ENCODE measurements around the gene PNCK.

The PNCK gene

DNA sequence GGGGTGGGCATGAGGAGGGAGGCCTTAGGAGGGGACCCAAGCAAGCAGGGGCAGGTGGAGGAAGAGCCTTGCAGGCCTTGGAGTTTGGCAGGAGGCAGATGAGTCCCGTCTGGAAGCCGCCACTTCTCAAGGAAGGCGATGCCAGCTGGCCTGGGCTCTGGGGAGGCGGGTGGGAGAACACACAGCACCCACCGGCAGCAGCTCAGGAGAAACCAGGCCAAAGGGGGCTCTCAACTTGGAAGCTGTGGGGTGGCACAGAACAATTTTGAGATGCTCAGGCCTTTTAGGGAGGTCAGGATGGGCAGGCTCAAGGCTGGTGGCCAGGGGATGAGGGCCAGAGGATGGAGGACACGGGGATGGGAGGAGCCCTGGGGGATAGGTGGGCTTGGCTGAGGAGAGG is 38.2 kb downstream of the PNCK start:
- Histone ChIP-seq H3K9ac (ENCODE audit: low read depth in 1 of 2, low read length in 2 of 2) (no peak overlapping the region), H3K9me3 (ENCODE audit: control insufficient read depth in 2 of 2, low read length in 2 of 2) (peaks cover 0 to 5% of the 10 kb centered on the region in 2 donors), H3K36me3 (ENCODE audit: control insufficient read depth in 2 of 2, insufficient read depth in 2 of 2, low read length in 2 of 2) (no peaks in the 10 kb centered on the region), H3K4me3 (ENCODE audit: low read length in 2 of 2) (no peak overlapping the region), H3K4me1 (ENCODE audit: control insufficient read depth in 2 of 2, insufficient read depth in 2 of 2, low read length in 2 of 2) (no peaks in the 10 kb centered on the region), H3K27me3 (ENCODE audit: control insufficient read depth in 2 of 2, insufficient read depth in 2 of 2, low read length in 2 of 2) (peaks cover 3 to 5% of the 10 kb centered on the region in 2 donors), H3K27ac (ENCODE audit: low read depth in 2 of 2, low read length in 2 of 2) (no peak overlapping the region)

DNA sequence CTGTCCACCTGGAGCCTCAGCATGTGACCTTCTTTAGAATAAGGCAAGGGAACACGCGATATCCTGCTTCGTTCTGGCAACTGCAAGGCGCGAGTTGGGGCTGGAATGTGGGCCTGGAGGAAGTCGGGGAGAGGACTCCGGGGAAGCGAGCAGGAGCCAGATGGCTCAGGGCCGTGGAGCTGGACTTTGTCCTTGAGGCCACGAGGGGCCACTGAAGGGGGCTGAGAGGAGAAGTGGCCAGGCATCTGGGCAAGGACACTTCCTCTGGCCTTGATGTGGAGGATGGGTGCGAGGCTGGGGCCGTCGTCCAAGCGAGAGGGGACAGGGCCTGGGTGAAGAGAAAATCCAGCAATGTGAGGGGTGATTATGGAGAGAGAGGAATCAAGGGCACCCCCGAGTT is 38.8 kb downstream of the PNCK start:
- no peak overlapping the region for H3K27ac ChIP-seq (ENCODE audit: low read depth in 2 of 2, low read length in 2 of 2)
- no peak overlapping the region for H3K9ac ChIP-seq (ENCODE audit: low read depth in 1 of 2, low read length in 2 of 2)
- no peaks in the 10 kb centered on the region for H3K36me3 ChIP-seq (ENCODE audit: control insufficient read depth in 2 of 2, insufficient read depth in 2 of 2, low read length in 2 of 2)
- H3K4me3 ChIP-seq (ENCODE audit: low read length in 2 of 2), result no peak overlapping the region
- peaks cover 0 to 5% of the 10 kb centered on the region in 2 donors for H3K9me3 ChIP-seq (ENCODE audit: control insufficient read depth in 2 of 2, low read length in 2 of 2)
- peaks cover 0 to 3% of the 10 kb centered on the region in 2 donors for H3K27me3 ChIP-seq (ENCODE audit: control insufficient read depth in 2 of 2, insufficient read depth in 2 of 2, low read length in 2 of 2)
- no peaks in the 10 kb centered on the region for H3K4me1 ChIP-seq (ENCODE audit: control insufficient read depth in 2 of 2, insufficient read depth in 2 of 2, low read length in 2 of 2)

DNA sequence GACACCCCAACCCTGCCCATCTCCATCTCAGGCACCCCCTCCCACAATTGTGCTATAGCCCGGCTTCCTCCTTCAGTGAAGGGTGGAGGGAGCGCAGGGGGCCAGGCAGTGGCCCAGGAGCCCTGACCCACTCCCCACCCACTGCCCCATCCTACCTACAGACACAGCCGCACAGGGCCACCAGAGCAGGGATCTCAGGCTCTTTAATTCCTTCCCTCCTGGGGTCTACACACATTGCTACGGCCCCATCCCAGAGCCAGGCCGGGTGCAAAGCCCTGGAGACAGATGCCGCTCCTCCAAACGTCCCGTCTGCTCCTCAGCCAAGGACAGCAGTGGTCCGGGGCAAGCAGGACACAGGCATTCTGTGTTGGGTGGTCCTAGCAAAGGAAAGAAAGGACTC is 39.4 kb downstream of the PNCK start:
- Histone ChIP-seq H3K9ac (ENCODE audit: low read depth in 1 of 2, low read length in 2 of 2) (no peak overlapping the region), H3K36me3 (ENCODE audit: control insufficient read depth in 2 of 2, insufficient read depth in 2 of 2, low read length in 2 of 2) (no peaks in the 10 kb centered on the region), H3K9me3 (ENCODE audit: control insufficient read depth in 2 of 2, low read length in 2 of 2) (peaks cover 0 to 5% of the 10 kb centered on the region in 2 donors), H3K27ac (ENCODE audit: low read depth in 2 of 2, low read length in 2 of 2) (no peak overlapping the region), H3K4me1 (ENCODE audit: control insufficient read depth in 2 of 2, insufficient read depth in 2 of 2, low read length in 2 of 2) (no peaks in the 10 kb centered on the region), H3K4me3 (ENCODE audit: low read length in 2 of 2) (no peak overlapping the region), H3K27me3 (ENCODE audit: control insufficient read depth in 2 of 2, insufficient read depth in 2 of 2, low read length in 2 of 2) (peaks cover 0 to 3% of the 10 kb centered on the region in 2 donors)

DNA sequence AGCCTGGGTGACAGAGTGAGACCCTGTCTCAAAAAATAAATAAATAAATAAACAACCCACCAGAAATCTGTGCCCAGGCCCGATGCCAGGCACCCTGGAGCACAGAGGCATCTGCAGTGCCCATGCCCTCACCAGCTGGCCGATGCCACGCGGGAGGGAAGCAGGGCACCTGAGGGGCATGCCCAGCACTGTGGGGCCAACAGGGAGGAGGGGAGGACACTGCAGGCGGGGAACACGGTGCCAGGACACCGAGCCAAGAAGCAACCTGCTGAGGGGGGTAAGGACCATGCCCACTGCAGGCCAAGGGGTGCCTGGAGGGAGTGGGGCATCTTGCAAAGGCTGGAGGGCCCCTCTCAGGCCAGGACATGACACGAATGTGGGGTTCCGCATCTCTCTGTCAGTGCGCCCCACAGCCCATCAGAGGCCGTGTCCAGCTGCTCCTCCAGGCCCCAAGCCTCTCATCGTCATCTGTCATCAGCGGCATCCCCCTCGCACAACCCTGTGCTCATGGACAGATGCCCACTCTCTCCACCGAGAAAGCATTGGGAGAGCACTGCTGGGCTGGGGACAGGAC is 39.9 kb downstream of the PNCK start:
- no peak overlapping the region for H3K27ac ChIP-seq (ENCODE audit: low read depth in 2 of 2, low read length in 2 of 2)
- no peaks in the 10 kb centered on the region for H3K36me3 ChIP-seq (ENCODE audit: control insufficient read depth in 2 of 2, insufficient read depth in 2 of 2, low read length in 2 of 2)
- H3K9me3 ChIP-seq (ENCODE audit: control insufficient read depth in 2 of 2, low read length in 2 of 2), result peaks cover 0 to 5% of the 10 kb centered on the region in 2 donors
- H3K9ac ChIP-seq (ENCODE audit: low read depth in 1 of 2, low read length in 2 of 2), result no peak overlapping the region
- no peak overlapping the region for H3K4me3 ChIP-seq (ENCODE audit: low read length in 2 of 2)
- peaks cover 0 to 3% of the 10 kb centered on the region in 2 donors for H3K27me3 ChIP-seq (ENCODE audit: control insufficient read depth in 2 of 2, insufficient read depth in 2 of 2, low read length in 2 of 2)
- H3K4me1 ChIP-seq (ENCODE audit: control insufficient read depth in 2 of 2, insufficient read depth in 2 of 2, low read length in 2 of 2), result no peaks in the 10 kb centered on the region

DNA sequence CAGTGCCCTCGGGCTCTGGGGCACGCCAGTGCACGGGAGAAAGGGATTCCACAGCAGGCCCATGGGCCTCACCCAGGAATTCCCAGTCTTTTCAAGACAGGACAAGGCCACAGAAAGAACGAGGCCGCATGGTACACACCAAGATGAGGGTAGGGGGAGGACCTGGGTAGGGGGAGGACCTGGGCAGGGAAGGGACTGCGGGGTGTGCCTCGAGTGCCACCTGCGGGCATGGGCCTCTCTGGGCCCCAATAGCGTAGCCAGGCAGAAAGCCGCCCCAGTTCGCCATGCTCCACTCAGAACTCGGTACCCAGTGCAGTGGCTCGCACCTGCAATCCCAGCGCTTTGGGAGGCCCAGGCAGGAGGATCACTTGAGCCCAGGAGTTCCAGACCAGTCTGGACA is 40.6 kb downstream of the PNCK start:
- Histone ChIP-seq H3K9me3 (ENCODE audit: control insufficient read depth in 2 of 2, low read length in 2 of 2) (peaks cover 0 to 5% of the 10 kb centered on the region in 2 donors), H3K27ac (ENCODE audit: low read depth in 2 of 2, low read length in 2 of 2) (no peak overlapping the region), H3K9ac (ENCODE audit: low read depth in 1 of 2, low read length in 2 of 2) (no peak overlapping the region), H3K4me1 (ENCODE audit: control insufficient read depth in 2 of 2, insufficient read depth in 2 of 2, low read length in 2 of 2) (no peaks in the 10 kb centered on the region), H3K27me3 (ENCODE audit: control insufficient read depth in 2 of 2, insufficient read depth in 2 of 2, low read length in 2 of 2) (peaks cover 0 to 3% of the 10 kb centered on the region in 2 donors), H3K4me3 (ENCODE audit: low read length in 2 of 2) (no peak overlapping the region), H3K36me3 (ENCODE audit: control insufficient read depth in 2 of 2, insufficient read depth in 2 of 2, low read length in 2 of 2) (no peaks in the 10 kb centered on the region)

DNA sequence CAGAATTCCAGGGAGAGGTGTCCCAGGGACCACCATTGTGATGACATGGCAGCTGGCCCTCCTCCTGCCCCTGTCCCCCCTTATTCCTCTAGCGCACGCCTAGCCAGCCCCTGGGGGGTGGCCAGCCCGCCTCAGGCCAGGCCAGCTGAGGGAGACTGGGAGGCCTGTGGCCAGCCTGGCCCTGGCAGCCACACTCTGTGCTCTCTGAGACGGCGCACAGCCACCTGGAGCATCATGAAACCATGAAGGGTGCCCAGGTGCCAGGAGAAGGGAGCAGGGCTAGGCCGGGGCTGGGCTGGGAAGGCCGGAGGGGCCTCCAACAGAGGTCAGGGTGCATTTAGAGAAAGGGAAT is 41.0 kb downstream of the PNCK start:
- Histone ChIP-seq H3K4me1 (ENCODE audit: control insufficient read depth in 2 of 2, insufficient read depth in 2 of 2, low read length in 2 of 2) (no peaks in the 10 kb centered on the region), H3K27ac (ENCODE audit: low read depth in 2 of 2, low read length in 2 of 2) (no peak overlapping the region), H3K9me3 (ENCODE audit: control insufficient read depth in 2 of 2, low read length in 2 of 2) (peaks cover 0 to 5% of the 10 kb centered on the region in 2 donors), H3K36me3 (ENCODE audit: control insufficient read depth in 2 of 2, insufficient read depth in 2 of 2, low read length in 2 of 2) (no peaks in the 10 kb centered on the region), H3K27me3 (ENCODE audit: control insufficient read depth in 2 of 2, insufficient read depth in 2 of 2, low read length in 2 of 2) (peaks cover 0 to 3% of the 10 kb centered on the region in 2 donors), H3K4me3 (ENCODE audit: low read length in 2 of 2) (no peak overlapping the region), H3K9ac (ENCODE audit: low read depth in 1 of 2, low read length in 2 of 2) (no peak overlapping the region)

DNA sequence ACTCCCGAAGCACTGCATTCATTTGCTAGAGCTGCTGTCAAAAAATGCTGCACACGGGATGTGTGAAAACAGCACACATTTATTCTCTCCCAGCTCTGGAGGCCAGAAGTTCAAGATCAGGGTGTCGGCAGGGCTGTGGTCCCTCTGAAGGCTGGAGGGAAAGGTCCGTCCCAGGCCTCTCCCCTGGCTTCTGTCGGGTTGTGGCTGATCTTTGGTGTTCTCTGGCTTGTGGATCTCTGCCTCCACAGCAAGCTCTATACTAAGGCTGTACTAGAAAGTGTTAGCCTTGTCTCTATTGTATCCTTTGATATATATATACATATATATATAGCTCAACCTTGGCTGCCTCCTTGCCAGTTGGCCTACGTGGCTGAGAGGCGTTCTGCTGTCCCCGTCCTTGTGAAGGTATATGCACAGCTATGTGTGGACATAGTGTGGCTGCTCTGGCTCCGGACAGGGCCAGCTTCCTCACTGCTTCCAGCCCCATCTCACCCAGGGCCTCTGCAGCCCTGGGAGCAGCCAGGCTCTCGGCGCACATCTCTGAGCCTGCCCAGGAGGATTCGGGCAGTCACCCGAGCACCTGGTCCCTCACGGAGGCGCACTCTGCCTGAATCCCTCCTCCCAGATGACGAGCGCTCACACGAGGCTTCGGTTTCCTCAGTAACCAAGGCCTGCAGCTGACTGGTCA is 41.6 kb downstream of the PNCK start:
- Histone ChIP-seq H3K4me1 (ENCODE audit: control insufficient read depth in 2 of 2, insufficient read depth in 2 of 2, low read length in 2 of 2) (no peaks in the 10 kb centered on the region), H3K4me3 (ENCODE audit: low read length in 2 of 2) (no peak overlapping the region), H3K9ac (ENCODE audit: low read depth in 1 of 2, low read length in 2 of 2) (no peak overlapping the region), H3K36me3 (ENCODE audit: control insufficient read depth in 2 of 2, insufficient read depth in 2 of 2, low read length in 2 of 2) (no peaks in the 10 kb centered on the region), H3K27ac (ENCODE audit: low read depth in 2 of 2, low read length in 2 of 2) (no peak overlapping the region), H3K27me3 (ENCODE audit: control insufficient read depth in 2 of 2, insufficient read depth in 2 of 2, low read length in 2 of 2) (peaks cover 0 to 3% of the 10 kb centered on the region in 2 donors), H3K9me3 (ENCODE audit: control insufficient read depth in 2 of 2, low read length in 2 of 2) (peaks cover 0 to 5% of the 10 kb centered on the region in 2 donors)

DNA sequence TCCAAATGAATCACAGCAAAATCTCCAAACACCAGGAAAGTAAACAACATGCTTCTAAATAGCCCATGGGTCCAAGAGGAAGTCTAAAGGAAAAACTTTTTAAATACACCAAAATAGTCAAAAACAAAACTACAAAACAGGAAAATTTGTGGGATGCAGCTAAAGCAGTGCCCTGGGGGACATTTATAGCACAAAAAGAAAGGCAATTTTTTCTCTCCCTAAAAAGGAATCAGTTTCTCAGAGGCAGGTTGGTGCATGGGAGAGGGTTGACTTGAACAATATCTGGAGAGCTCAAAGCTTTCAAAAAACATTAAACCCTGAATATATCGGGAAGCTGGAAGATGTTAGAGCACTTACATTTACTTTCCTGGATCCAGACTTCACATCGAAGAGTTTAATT is 42.3 kb downstream of the PNCK start:
- H3K36me3 ChIP-seq (ENCODE audit: control insufficient read depth in 2 of 2, insufficient read depth in 2 of 2, low read length in 2 of 2), result no peaks in the 10 kb centered on the region
- H3K27me3 ChIP-seq (ENCODE audit: control insufficient read depth in 2 of 2, insufficient read depth in 2 of 2, low read length in 2 of 2), result peaks cover 0 to 3% of the 10 kb centered on the region in 2 donors

DNA sequence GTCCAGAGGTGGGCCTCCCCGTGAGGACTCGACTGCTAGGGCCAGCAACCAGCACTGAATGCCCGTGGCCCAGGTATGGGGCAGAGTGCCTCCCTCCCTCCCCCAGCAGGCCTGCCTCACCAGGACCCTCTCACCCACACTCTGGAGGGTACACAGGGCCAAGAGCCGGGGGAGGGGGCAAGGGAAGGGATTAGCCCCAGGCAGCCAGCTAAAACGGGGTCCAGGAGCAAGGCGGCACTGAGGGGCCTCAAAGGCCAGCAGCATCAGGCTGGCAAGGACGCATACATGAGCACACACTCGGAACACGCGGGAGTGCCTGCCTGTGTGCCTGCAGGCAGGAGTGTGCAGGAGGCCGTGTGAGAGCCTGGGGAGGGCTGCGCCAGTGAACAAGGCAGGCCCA is 44.9 kb downstream of the PNCK start:
- Histone ChIP-seq H3K27me3 (ENCODE audit: control insufficient read depth in 2 of 2, insufficient read depth in 2 of 2, low read length in 2 of 2) (peaks cover 5 to 6% of the 10 kb centered on the region in 2 donors), H3K9me3 (ENCODE audit: control insufficient read depth in 2 of 2, low read length in 2 of 2) (peaks cover 0 to 5% of the 10 kb centered on the region in 2 donors), H3K27ac (ENCODE audit: low read depth in 2 of 2, low read length in 2 of 2) (no peak overlapping the region), H3K36me3 (ENCODE audit: control insufficient read depth in 2 of 2, insufficient read depth in 2 of 2, low read length in 2 of 2) (no peaks in the 10 kb centered on the region), H3K4me3 (ENCODE audit: low read length in 2 of 2) (no peak overlapping the region), H3K4me1 (ENCODE audit: control insufficient read depth in 2 of 2, insufficient read depth in 2 of 2, low read length in 2 of 2) (no peaks in the 10 kb centered on the region), H3K9ac (ENCODE audit: low read depth in 1 of 2, low read length in 2 of 2) (no peak overlapping the region)

More for the DNA sequence above, 42.3 kb downstream of the PNCK start:
- no peak overlapping the region for H3K9ac ChIP-seq (ENCODE audit: low read depth in 1 of 2, low read length in 2 of 2)
- peaks cover 0 to 5% of the 10 kb centered on the region in 2 donors for H3K9me3 ChIP-seq (ENCODE audit: control insufficient read depth in 2 of 2, low read length in 2 of 2)
- H3K4me3 ChIP-seq (ENCODE audit: low read length in 2 of 2), result no peak overlapping the region
- no peak overlapping the region for H3K27ac ChIP-seq (ENCODE audit: low read depth in 2 of 2, low read length in 2 of 2)
- H3K4me1 ChIP-seq (ENCODE audit: control insufficient read depth in 2 of 2, insufficient read depth in 2 of 2, low read length in 2 of 2), result no peaks in the 10 kb centered on the region

DNA sequence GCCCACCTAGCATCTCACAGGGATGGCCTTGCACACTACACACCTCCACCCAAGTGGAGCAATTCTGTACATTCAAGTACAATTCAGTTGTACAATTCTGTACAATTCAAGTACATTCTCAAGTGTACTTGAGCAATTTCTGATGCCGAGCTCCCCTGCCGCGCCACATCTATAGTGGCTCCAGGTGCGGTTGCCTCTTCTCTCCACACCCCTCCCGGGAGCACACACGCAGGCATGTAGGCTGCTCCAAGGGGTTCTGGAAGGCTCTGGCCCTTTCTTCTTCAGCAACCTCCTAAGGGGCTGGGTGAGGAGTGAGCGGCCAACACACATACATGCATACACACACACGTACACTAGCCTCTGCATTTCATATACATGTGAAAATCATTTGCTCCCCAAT is 45.5 kb downstream of the PNCK start:
- Histone ChIP-seq H3K4me3 (ENCODE audit: low read length in 2 of 2) (no peak overlapping the region), H3K9me3 (ENCODE audit: control insufficient read depth in 2 of 2, low read length in 2 of 2) (peaks cover 0 to 5% of the 10 kb centered on the region in 2 donors), H3K27ac (ENCODE audit: low read depth in 2 of 2, low read length in 2 of 2) (no peak overlapping the region), H3K4me1 (ENCODE audit: control insufficient read depth in 2 of 2, insufficient read depth in 2 of 2, low read length in 2 of 2) (no peaks in the 10 kb centered on the region), H3K9ac (ENCODE audit: low read depth in 1 of 2, low read length in 2 of 2) (no peak overlapping the region), H3K36me3 (ENCODE audit: control insufficient read depth in 2 of 2, insufficient read depth in 2 of 2, low read length in 2 of 2) (no peaks in the 10 kb centered on the region), H3K27me3 (ENCODE audit: control insufficient read depth in 2 of 2, insufficient read depth in 2 of 2, low read length in 2 of 2) (peaks cover 8 to 10% of the 10 kb centered on the region in 2 donors)

Measured in mucosa of rectum (tissue), 2 donors.